Measurements from ENCODE around the gene EDN2.

EDN2 gene

DNA sequence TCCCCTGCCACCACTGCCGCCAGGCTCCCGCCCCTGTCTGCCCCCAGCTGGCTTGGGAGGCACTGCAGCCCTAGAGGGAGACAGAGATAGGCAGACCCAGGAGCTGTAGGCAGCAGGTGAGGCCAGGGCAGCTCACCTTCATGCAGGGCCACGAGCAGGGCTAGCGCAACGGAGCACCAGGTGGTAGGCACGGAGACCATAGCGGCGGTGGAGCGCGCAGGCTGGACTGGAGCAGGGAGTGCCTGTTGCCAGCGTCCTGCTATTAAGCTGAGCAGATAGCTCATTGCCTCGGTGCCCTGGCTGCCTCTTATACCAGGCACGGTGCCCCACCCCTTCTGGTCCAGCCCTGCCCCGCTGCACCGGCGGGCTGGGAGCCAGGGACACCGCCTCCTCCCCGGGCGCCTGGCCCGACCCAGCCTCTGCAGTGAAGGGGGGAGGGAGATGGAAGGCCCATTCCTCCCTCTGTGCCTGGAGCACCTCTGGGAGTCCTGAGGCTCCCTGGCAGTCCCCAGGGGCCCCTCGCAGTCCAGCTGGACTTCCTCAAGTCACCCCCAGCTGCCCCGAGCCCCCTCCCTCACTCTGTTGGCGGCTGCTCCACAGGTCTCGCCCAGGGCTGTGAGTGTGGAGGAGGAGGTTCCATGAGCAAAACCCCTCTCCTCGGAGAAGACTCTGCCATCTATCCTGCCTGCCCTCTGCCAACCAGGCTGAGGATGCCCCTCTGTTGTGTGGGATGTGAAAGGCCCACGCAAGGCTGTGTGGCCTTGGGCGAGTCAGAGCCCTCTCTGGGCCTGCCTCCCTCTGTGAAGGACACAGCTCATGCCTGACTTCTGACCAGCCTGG is at the start of gene EDN2:
Gene EDN2, minus strand, starts transcription at position 282 of the 840 bp plus-strand sequence. Its CDS starts 82 bp downstream, at position 200.
- Histone ChIP-seq H3K9me3 (no peaks in the 10 kb centered on the region), H3K4me3 (no peak within 1 kb of the TSS), H3K4me1 (peaks cover 33% of the 10 kb centered on the region), H3K36me3 (replicated peaks) (no peaks in the 10 kb centered on the region), H3K27me3 (ENCODE audit: low read depth) (no peaks in the 10 kb centered on the region)
- DNase-seq (ENCODE audit: low spot score in 2 of 2), result no peak
- in situ Hi-C loops (cut with MboI; ENCODE audit: low sequenced_read_pairs), result no loop called here

- no peak for DNase-seq (ENCODE audit: low spot score in 2 of 2)
- Histone ChIP-seq H3K36me3 (replicated peaks) (no peaks in the 10 kb centered on the region), H3K4me3 (no peak overlapping the region), H3K9me3 (no peaks in the 10 kb centered on the region), H3K4me1 (no peaks in the 10 kb centered on the region), H3K27me3 (ENCODE audit: low read depth) (no peaks in the 10 kb centered on the region)
- in situ Hi-C loops (cut with MboI; ENCODE audit: low sequenced_read_pairs), result no loop called here
These were observed 49.2 kb upstream of the EDN2 start for GRCh38 chr1:41533731-41534080.

- no peaks in the 10 kb centered on the region for H3K4me1 ChIP-seq
- no peak for DNase-seq (ENCODE audit: low spot score in 2 of 2)
- no peaks in the 10 kb centered on the region for H3K36me3 ChIP-seq (replicated peaks)
- no peaks in the 10 kb centered on the region for H3K9me3 ChIP-seq
- in situ Hi-C loops (cut with MboI; ENCODE audit: low sequenced_read_pairs), result no loop called here
- H3K27me3 ChIP-seq (ENCODE audit: low read depth), result no peaks in the 10 kb centered on the region
- no peak overlapping the region for H3K4me3 ChIP-seq
These were observed 48.7 kb upstream of the EDN2 start for GRCh38 chr1:41533016-41533730.

DNA sequence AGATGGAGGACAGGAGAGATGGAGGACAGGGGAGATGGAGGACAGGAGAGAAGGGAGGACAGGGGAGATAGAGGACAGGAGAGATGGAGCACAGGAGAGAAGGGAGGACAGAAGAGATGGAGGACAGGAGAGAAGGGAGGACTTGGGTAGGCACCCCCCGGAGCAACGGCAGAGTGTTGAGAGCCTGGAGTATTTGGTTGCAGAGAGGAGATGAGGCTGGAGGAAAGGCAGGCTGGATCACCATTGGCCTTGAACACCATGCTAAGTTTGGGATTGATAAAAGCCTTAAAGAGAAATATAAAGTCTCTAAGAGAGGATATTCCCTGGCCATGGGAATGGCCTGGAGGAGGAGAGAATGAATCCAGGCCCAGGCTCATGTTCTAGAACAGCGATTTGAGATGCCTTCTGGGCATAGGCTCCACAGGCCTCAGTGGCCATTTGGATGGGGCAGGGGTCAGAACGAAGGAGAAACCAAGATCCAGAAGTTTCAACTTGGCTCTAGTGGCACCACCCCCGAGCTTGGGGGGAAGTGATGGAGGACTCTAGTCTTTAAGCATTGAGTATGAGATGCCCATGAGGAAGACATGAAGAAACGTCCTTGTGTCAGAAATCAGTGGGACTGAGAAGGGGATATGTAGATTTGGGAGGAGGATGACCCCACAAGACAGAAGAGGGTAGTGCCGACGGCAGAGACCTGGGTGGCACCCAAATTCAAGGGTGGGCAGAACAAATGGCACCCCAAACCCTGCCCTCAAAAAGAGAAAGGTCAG is 47.9 kb upstream of the EDN2 start:
- no peak for DNase-seq (ENCODE audit: low spot score in 2 of 2)
- H3K4me3 ChIP-seq, result no peak overlapping the region
- no peaks in the 10 kb centered on the region for H3K36me3 ChIP-seq (replicated peaks)
- H3K9me3 ChIP-seq, result no peaks in the 10 kb centered on the region
- in situ Hi-C loops (cut with MboI; ENCODE audit: low sequenced_read_pairs), result no loop called here
- no peaks in the 10 kb centered on the region for H3K4me1 ChIP-seq
- no peaks in the 10 kb centered on the region for H3K27me3 ChIP-seq (ENCODE audit: low read depth)

DNA sequence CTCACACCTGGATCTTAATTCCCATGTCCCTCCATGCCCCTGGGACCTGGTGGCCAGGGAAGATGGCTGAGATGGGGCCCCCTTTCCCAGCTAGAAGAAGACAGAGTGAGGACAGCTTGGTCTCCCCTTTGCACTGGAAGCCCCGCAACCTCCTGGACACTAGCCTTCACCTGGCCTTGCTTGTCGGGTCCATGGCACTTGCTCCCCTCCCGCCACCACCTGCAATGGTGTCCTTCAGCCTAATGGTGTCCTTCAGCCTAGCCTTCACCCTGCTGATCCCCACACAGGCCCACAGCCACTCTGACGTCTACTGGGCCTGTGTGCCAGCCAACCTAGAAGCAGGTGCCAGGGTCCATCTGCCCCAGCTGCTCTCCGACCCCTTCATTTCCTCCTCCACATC is 45.9 kb upstream of the EDN2 start:
- H3K4me1 ChIP-seq, result no peaks in the 10 kb centered on the region
- no peak for DNase-seq (ENCODE audit: low spot score in 2 of 2)
- no peaks in the 10 kb centered on the region for H3K36me3 ChIP-seq (replicated peaks)
- no peaks in the 10 kb centered on the region for H3K27me3 ChIP-seq (ENCODE audit: low read depth)
- in situ Hi-C loops (cut with MboI; ENCODE audit: low sequenced_read_pairs), result no loop called here
- no peaks in the 10 kb centered on the region for H3K9me3 ChIP-seq
- no peak overlapping the region for H3K4me3 ChIP-seq

- in situ Hi-C loops (cut with MboI; ENCODE audit: low sequenced_read_pairs), result no loop called here
- Histone ChIP-seq H3K27me3 (ENCODE audit: low read depth) (no peaks in the 10 kb centered on the region), H3K4me3 (no peak overlapping the region), H3K4me1 (no peaks in the 10 kb centered on the region), H3K36me3 (replicated peaks) (no peaks in the 10 kb centered on the region), H3K9me3 (no peaks in the 10 kb centered on the region)
- no peak for DNase-seq (ENCODE audit: low spot score in 2 of 2)
These were observed 45.3 kb upstream of the EDN2 start for GRCh38 chr1:41529621-41530395.

- H3K36me3 ChIP-seq (replicated peaks), result no peaks in the 10 kb centered on the region
- H3K4me1 ChIP-seq, result no peaks in the 10 kb centered on the region
- no peaks in the 10 kb centered on the region for H3K9me3 ChIP-seq
- H3K4me3 ChIP-seq, result no peak overlapping the region
- in situ Hi-C loops (cut with MboI; ENCODE audit: low sequenced_read_pairs), result no loop called here
- DNase-seq (ENCODE audit: low spot score in 2 of 2), result no peak
- H3K27me3 ChIP-seq (ENCODE audit: low read depth), result no peaks in the 10 kb centered on the region
These were observed 44.5 kb upstream of the EDN2 start for GRCh38 chr1:41528726-41529605.

GRCh38 chr1:41528106-41528505 is 43.6 kb upstream of the EDN2 start:
- in situ Hi-C loops (cut with MboI; ENCODE audit: low sequenced_read_pairs), result no loop called here
- Histone ChIP-seq H3K4me3 (no peak overlapping the region), H3K36me3 (replicated peaks) (no peaks in the 10 kb centered on the region), H3K9me3 (no peaks in the 10 kb centered on the region), H3K27me3 (ENCODE audit: low read depth) (no peaks in the 10 kb centered on the region), H3K4me1 (no peaks in the 10 kb centered on the region)
- no peak for DNase-seq (ENCODE audit: low spot score in 2 of 2)

DNA sequence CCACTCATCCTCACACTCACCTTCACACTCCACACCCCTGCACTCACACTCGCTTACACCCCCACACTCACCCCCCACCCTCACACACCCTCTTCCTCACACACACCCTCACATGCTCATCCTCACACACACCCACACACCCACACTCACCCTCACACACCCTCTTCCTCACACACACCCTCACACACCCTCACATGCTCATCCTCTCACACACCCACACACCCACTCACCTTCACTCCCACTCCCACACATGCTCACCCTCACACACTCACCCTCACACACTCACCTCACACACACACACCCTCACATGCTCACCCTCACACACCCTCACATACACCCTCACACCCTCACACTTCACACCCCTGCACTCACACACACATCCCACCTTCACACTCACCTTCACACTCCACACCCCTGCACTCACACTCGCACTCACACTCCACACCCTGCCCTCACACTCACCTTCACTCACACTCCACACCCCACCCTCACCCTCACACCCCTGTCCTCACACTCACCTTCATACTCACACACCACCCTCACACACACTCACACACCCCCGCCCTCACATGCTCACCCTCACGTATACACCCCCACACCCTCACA is 42.6 kb upstream of the EDN2 start:
- in situ Hi-C loops (cut with MboI; ENCODE audit: low sequenced_read_pairs), result no loop called here
- Histone ChIP-seq H3K27me3 (ENCODE audit: low read depth) (no peaks in the 10 kb centered on the region), H3K36me3 (replicated peaks) (no peaks in the 10 kb centered on the region), H3K4me3 (no peak overlapping the region), H3K9me3 (no peaks in the 10 kb centered on the region), H3K4me1 (no peaks in the 10 kb centered on the region)
- DNase-seq (ENCODE audit: low spot score in 2 of 2), result no peak

GRCh38 chr1:41525891-41526587 is 41.6 kb upstream of the EDN2 start:
- in situ Hi-C loops (cut with MboI; ENCODE audit: low sequenced_read_pairs), result no loop called here
- H3K27me3 ChIP-seq (ENCODE audit: low read depth), result no peaks in the 10 kb centered on the region

GRCh38 chr1:41524676-41525675 is 40.5 kb upstream of the EDN2 start:
- in situ Hi-C loops (cut with MboI; ENCODE audit: low sequenced_read_pairs), result no loop called here
- DNase-seq (ENCODE audit: low spot score in 2 of 2), result no peak
- Histone ChIP-seq H3K27me3 (ENCODE audit: low read depth) (no peaks in the 10 kb centered on the region), H3K4me1 (no peaks in the 10 kb centered on the region), H3K36me3 (replicated peaks) (no peaks in the 10 kb centered on the region), H3K9me3 (no peaks in the 10 kb centered on the region), H3K4me3 (no peak overlapping the region)

More at GRCh38 chr1:41525891-41526587, 41.6 kb upstream of the EDN2 start:
- Histone ChIP-seq H3K4me1 (no peaks in the 10 kb centered on the region), H3K36me3 (replicated peaks) (no peaks in the 10 kb centered on the region), H3K4me3 (no peak overlapping the region), H3K9me3 (no peaks in the 10 kb centered on the region)
- no peak for DNase-seq (ENCODE audit: low spot score in 2 of 2)
